GM21360 (cell line): ENCODE data around the gene XXYLT1.

Experiments
- ATAC-seq: cut with Tn5 transposase; IDR thresholded peaks from one replicate; pipeline ENCODE4 v1.9.1; 2021; ENCODE audit warnings: mild to moderate bottlenecking, moderate library complexity; ENCODE audit not compliant: unreplicated experiment

XXYLT1 gene

GRCh38 chr3:195139091-195139875 lies 131.7 kb downstream of the XXYLT1 start:
- ATAC-seq, result peak; percentile 55

GRCh38 chr3:195137638-195138588 lies 133.0 kb downstream of the XXYLT1 start:
- ATAC-seq, result no peak

- ATAC-seq, result no peak
These were observed 135.0 kb downstream of the XXYLT1 start for GRCh38 chr3:195135917-195136316.

GRCh38 chr3:195134431-195134830 lies 136.5 kb downstream of the XXYLT1 start:
- no peak for ATAC-seq

- ATAC-seq, result no peak
These were observed 137.5 kb downstream of the XXYLT1 start for GRCh38 chr3:195133462-195133861.

GRCh38 chr3:195133013-195133412 lies 137.9 kb downstream of the XXYLT1 start:
- no peak for ATAC-seq

GRCh38 chr3:195131176-195131575 lies 139.8 kb downstream of the XXYLT1 start:
- no peak for ATAC-seq

GRCh38 chr3:195129644-195130492 lies 141.1 kb downstream of the XXYLT1 start:
- ATAC-seq, result peak; percentile 90

- no peak for ATAC-seq
These were observed 141.8 kb downstream of the XXYLT1 start for GRCh38 chr3:195129072-195129643.

GRCh38 chr3:195128255-195129071 lies 142.5 kb downstream of the XXYLT1 start:
- no peak for ATAC-seq

GRCh38 chr3:195126056-195126605 lies 144.8 kb downstream of the XXYLT1 start:
- ATAC-seq, result no peak

GRCh38 chr3:195125646-195126045 lies 145.3 kb downstream of the XXYLT1 start:
- no peak for ATAC-seq

- ATAC-seq, result no peak
These were observed 146.5 kb downstream of the XXYLT1 start for GRCh38 chr3:195124378-195124992.

GRCh38 chr3:195123281-195123691 lies 147.7 kb downstream of the XXYLT1 start:
- no peak for ATAC-seq

GRCh38 chr3:195122261-195122660 lies 148.7 kb downstream of the XXYLT1 start:
- no peak for ATAC-seq

GRCh38 chr3:195120267-195120601 lies 150.7 kb downstream of the XXYLT1 start:
- ATAC-seq, result no peak

GRCh38 chr3:195119461-195120266 lies 151.3 kb downstream of the XXYLT1 start:
- ATAC-seq, result no peak

- no peak for ATAC-seq
These were observed 152.3 kb downstream of the XXYLT1 start for GRCh38 chr3:195118671-195119070.
